Measurements from ENCODE around the gene PLCB3.

Gene PLCB3

DNA sequence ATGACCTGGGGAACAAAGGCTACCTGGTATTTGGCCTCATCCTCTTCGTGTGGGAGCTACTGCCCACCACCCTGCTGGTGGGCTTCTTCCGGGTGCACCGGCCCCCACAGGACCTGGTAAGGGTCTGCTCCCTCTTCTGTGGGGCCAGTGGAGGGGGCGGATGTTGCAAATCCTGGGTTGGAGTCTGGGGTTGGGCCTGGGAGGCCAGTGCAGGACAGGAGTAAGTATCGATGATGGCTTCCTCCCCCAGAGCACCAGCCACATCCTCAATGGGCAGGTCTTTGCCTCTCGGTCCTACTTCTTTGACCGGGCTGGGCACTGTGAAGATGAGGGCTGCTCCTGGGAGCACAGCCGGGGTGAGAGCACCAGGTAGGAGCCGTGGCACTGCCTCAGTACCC lies 37.0 kb downstream of the PLCB3 start:
- DNase-seq (ENCODE audit: low spot score): no peak

DNA sequence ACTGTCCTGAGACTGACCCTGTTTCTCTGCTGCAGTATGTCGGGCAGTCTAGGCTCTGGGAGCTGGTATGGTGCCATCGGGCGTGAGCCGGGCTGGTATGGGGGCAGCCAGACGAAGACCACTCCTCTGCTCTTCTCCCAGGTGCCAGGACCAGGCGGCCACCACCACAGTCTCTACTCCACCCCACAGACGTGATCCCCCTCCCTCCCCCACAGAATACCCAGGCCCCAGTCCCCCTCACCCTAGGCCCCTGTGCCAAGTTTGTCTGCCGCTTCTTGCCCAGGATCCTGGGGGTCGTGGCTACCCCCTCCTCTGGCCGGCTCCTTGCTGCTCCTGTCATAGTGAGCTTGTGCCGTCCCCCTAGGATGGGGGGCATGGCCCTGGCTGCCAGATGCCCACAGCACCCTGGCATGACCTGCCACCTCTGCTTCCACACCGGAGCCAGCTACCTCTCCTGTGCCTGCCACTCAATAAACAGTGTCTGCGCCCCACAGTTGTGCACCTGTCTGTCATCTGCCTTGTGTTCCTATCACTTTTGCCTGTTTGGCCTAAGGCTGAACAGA lies 37.8 kb downstream of the PLCB3 start:
- DNase-seq (ENCODE audit: low spot score): no peak

DNA sequence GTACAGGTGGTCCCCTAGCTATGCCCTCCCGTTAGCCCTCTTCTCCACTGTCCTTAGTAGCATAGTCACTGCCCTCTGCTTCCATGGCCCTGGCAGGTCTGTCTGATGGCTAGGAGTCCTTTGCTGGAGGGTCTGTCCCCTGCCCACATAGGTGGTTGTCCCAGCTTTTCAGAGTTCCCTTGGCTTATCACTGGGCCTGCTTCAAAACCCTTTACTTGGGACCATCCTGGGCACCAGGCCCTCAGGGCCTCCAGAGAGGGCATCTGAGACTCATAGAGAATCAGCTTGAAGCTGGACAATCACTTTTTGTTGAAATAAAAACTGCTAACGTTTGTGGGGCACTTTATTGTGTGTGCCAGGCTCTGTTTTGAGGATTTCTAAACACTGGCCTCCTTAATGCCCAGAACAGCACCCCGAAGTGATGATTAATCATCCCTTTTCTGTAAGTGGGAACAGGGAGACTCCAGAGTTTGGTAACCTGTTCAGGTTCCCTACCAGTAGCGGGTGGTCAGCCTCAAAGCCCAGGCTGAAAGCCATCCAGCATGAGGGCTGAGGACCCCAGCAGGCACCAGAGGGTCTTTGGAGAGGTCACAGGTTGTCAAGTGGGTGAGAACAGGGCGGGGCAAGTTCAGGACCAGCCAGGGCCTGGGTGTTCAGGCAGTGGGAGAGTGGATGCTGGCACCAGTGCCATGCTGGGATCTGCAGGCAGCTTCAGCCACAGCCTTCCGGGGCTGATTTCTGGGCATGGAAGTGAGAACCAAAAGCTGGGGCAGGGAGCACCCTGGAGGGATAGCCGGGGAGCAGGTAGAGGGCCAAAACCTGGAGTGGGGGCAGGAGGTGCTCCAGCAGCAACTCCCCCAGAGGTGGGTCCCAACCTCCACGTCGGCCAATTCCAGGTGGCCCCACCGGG lies 39.3 kb downstream of the PLCB3 start:
- DNase-seq (ENCODE audit: low spot score): no peak

DNA sequence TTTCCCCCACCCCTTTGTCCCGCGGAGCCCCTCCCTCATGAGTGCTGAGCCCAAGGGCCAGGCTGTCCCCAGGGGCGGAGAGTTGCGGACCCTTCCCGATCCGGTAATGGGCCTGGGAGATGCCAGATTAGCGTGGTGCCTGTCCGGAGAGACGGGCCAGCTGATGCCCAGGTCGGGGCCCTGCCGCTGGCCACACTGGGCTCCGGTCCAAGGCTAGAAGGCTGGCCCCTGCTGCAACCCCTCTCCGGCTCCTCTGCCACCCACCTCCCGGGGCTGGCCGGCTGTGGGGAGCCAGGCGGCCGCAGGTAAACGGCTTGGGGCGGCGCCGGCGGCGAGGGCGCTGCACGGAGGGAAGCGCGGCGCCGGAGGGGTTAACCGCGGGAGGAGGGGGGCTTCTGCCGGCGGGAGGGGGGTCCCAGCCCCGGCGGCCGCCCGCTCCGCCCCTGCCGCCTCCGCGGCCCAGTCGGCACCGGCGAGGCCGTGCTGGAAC lies 40.0 kb downstream of the PLCB3 start, which contains the start of gene KCNK4:
KCNK4 (plus strand) TSS at position 41 of the 490 bp plus-strand sequence. CDS start 1,717 bp downstream, outside the sequence.
- no peak for DNase-seq (ENCODE audit: low spot score)

DNA sequence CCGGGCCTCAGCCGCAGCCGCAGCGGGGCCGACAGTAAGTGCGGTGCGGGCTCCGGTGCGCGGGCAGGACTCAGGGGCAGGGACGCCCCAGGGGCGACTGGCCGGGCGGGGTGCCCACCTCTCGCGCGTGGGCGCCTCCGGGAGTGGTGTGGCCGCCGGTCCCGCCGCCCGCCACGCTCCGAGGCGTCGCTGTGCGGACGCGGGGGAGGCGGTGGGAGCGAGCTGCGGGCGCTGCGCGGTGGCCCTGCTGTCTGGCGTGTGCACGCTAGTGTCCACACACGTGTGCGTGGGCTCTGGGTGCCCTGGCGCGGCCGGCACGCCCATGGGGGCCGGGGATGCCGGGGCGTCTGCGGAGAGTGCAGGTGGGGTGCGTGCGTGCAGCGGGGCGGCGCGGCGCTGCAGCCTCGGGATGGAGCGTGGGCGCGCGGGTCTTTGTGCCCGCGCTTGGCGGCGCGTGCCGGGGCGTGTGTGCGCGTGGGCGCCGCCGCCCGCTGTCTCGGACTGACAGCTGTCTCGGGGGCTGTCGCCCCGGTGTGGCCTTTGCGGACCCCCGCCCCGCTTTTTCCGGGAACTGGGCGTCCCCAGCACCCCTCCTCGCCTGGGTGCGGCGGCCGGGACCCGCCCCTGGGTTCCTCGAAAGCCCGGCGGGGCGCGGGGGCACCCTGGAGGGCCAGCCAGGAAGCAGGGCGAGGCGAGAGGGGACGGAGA lies 40.6 kb downstream of the PLCB3 start:
- DNase-seq (ENCODE audit: low spot score): no peak

DNA sequence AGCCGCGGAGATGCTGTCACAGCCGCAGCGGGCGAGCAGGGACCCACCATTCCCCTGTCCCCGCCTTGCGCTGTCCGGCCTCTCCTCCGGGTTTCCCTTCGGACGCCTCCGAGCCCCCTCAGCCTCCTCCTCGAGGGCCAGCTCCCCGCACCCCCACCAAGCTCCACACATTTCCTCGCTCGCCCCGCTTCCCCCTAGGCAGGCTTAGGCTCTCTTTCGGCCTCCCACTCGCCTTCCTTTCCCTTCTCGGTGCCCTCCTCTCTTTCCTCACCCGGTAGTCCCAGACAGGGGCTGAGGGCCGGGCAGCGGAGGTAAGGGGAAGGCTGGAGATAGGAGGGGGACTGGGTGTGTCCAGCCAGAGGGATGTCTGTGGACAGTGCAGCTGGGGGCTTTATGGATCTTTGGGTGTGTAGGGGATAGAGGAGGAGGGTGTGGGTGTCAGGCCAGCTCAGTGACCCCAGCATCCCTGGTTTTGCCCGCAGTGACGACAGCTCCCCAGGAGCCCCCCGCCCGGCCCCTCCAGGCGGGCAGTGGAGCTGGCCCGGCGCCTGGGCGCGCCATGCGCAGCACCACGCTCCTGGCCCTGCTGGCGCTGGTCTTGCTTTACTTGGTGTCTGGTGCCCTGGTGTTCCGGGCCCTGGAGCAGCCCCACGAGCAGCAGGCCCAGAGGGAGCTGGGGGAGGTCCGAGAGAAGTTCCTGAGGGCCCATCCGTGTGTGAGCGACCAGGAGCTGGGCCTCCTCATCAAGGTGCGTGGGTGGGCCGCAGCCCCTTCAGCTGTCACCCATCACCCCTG lies 41.3 kb downstream of the PLCB3 start:
- no peak for DNase-seq (ENCODE audit: low spot score)

DNA sequence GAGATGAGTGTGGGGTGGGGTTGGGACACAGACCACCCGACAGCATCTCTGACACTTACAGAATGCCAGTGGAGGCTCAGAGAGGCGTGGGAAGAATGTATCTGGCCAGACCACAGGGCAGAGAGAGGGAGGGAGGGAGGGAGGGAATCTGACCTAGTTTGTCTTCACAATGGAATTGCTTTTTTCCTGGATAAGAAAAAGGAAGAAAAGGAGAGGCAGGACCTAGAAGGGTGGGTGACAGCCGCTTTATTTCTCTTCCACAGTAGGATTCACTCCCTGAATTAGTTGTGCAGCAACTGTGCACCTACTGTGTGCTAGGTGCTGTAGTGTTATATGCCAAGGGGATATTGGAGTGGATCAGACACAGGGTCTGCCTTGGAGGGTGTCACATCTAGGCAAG lies 43.4 kb downstream of the PLCB3 start:
- peak; percentile 63 for DNase-seq (ENCODE audit: low spot score)

DNA sequence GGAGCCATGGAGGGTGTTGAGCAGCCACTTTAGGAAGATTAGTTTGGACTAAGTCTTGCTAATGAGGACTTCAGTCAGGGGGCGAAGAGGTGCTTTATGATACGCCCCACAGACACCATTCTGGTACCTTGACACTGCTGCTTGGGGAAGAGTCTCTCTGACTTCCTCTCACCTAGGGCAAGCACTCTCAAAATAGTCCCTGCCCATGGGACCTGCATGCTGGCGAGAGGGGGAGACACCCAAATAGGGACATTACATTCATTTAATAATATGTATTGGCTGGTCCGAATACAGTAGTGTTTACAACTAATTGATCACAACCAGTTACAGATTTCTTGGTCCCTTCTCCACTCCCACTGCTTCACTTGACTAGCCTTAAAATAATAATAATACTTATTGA lies 44.4 kb downstream of the PLCB3 start:
- DNase-seq (ENCODE audit: low spot score): no peak

DNA sequence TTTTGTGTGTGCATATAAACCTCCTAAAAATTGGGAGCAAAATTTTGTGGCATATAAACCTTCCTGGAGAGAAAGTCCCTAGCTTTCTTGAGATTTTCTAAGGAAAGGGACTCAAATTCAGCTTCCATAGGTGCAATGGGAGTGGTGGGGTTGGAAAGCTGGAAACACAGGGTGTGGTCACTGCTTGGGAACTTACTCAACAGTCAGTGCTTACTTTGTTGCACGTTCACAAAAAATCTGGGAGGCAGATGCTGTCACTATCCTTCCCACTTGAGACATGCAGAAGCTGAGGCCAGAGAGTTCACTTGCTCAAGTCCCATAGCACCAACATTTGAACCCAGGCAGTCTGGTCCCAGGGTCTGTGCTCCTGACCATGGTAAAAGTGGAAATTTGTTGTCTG lies 44.9 kb downstream of the PLCB3 start:
- no peak for DNase-seq (ENCODE audit: low spot score)

DNA sequence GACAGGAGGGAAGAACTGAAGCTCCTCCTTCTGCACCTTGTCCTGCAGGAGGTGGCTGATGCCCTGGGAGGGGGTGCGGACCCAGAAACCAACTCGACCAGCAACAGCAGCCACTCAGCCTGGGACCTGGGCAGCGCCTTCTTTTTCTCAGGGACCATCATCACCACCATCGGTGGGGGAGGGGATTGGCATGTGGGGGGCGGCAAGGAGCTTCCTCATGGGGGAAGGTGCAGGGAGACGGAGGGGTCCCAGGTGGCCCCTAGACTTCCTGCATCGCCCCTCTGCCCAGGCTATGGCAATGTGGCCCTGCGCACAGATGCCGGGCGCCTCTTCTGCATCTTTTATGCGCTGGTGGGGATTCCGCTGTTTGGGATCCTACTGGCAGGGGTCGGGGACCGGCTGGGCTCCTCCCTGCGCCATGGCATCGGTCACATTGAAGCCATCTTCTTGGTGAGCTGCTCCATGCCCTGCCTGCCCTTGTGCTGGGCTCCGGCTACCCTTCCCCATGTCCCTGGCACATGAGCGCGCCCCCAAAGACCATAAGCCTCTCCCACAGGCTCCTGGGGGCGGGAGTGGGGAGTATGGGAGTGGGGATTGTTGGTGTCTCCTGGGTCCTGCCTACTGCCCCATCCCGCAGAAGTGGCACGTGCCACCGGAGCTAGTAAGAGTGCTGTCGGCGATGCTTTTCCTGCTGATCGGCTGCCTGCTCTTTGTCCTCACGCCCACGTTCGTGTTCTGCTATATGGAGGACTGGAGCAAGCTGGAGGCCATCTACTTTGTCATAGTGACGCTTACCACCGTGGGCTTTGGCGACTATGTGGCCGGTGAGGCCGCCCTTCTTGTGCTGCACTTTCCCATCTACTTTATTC lies 45.7 kb downstream of the PLCB3 start:
- DNase-seq (ENCODE audit: low spot score): no peak

DNA sequence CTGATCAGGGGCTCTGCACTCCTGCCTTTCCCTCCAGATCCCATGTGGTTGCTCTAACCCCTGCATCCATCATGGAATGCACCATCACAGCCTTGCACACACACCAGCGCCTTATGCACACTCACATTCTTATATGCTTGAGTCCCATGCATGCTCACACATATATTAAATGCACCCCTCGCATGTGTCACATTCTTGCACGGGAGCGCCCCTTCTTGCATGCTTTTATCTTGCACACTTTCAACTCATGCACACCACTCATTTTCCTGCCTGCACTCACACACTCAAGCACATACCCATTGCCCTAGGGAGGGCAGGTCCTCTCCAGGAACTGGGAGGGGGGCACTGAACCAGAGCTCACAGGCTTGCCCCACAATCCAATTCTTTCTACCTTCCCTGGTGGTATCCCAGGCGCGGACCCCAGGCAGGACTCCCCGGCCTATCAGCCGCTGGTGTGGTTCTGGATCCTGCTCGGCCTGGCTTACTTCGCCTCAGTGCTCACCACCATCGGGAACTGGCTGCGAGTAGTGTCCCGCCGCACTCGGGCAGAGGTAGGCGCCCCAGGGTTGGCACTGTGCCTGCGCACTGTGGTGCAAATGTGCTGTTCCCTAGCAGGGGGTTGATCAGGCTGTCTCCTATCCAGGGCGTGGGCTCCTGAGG lies 46.5 kb downstream of the PLCB3 start:
- DNase-seq (ENCODE audit: low spot score): no peak

DNA sequence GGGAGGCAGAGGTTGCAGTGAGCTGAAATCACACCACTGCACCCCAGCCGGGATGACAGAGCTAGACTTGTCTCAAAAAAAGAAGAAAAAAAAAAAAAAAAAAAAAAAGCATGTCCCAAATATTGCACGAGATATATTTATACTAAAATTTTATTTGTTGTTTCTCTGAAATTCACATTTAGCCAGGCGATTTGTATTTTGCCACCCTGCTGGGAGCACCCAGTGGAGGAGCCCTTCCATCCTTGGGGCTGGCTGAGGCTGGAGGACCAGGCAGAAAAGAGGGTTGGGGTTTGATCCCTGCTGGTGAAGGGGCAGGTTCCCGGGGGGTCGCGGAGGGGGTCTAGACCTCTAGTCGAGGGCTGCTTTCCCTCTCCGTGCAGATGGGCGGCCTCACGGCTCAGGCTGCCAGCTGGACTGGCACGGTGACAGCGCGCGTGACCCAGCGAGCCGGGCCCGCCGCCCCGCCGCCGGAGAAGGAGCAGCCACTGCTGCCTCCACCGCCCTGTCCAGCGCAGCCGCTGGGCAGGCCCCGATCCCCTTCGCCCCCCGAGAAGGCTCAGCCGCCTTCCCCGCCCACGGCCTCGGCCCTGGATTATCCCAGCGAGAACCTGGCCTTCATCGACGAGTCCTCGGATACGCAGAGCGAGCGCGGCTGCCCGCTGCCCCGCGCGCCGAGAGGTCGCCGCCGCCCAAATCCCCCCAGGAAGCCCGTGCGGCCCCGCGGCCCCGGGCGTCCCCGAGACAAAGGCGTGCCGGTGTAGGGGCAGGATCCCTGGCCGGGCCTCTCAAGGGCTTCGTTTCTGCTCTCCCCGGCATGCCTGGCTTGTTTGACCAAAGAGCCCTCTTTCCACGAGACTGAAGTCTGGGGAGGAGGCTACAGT lies 47.9 kb downstream of the PLCB3 start:
- no peak for DNase-seq (ENCODE audit: low spot score)

DNA sequence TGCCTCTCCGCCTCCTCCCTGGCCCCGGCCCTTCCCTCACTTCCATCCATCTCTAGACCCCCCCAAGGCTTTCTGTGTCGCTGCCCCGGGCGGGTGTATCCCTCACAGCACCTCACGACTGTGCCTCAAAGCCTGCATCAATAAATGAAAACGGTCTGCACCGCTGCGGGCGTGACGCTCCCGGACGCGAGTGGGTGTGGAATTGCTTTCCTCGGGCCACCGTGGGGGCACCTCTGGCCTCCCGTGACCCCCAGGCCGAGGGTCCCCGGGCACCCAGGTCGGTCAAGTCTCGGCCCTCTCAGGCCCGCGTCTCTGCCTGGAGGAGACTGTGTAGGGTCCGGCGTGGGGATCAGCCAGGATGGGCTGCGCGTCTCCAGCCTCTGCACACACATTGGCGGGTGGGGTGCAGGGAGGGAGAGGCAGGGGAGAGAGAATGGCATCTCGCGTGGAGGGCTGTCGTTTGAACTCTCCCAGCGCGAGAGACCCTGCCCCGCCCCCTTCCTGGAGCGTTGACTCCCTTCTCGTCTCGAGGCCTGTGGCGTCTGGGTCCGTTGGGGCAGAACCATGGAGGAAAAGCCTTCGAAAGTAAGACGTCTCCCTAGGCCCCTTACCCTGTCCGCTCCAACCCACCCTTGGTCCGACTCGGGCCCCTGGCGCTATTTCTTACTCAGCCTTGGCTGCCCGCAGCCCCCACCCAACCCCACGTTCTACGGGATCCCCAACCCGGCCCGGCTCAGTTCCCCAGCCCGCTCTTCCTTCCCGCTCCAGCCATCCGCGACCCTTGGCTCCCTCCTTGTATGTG lies 48.7 kb downstream of the PLCB3 start, which contains the start of gene CATSPERZ:
CATSPERZ (plus strand) TSS at position 512 of the 802 bp plus-strand sequence; CDS start at position 565, 53 bp downstream.
- DNase-seq (ENCODE audit: low spot score): no peak

DNA sequence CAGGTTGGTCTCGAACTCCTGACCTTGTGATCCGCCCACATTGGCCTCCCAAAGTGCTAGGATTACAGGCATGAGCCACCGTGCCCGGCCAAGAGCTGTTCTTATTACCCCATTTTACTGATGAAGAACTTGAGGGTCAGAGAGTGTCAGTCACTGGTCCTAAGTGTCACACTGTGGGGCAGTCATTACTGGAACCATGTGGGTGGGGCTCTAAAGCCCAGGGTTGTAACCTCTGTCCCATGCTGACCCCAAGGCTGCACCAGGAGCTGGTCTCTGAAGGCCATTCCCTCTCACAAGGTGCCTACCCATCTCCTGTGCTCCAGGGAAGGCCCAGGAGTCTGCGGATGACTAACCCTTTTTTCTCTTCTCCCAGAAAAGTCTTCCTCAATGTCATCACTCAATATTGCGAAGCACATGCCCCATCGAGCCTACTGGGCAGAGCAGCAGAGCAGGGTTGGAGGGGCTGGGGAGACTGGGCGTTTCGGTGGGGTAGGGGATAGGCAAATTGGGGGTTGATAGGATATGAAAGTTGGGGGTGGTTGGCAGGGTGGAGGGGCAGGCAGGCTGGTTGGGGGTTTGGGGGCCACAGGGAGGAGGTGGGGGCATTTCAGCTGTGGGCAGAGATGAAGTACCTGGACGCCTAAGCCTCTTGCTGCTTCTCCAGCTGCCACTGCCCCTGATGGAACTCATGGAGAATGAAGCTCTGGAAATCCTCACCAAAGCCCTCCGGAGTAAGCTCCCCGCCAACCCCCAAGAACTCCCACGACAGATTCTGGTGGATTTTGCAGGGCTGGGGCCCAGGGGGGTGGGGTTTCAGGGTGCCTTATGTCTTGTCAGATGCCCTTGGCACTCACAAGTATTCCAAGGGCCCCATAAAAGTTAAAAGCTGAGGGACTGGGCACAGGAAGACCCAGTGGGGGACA lies 52.0 kb downstream of the PLCB3 start:
- DNase-seq (ENCODE audit: low spot score): no peak

DNA sequence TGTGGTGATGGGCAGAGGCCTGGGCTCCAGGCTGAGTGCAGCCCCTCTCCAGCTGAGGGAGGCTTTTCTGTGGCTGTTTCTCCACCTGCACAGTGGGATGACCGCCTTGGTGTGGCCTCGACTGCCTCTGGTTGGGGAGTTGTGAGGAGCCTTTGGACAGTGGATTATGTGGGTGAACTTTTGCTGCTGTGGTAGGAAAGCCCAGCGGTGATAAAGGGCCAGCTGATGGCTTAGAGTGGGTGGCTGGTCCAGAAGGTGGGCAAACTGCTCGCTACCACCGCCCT lies 52.6 kb downstream of the PLCB3 start:
- DNase-seq (ENCODE audit: low spot score): no peak

DNA sequence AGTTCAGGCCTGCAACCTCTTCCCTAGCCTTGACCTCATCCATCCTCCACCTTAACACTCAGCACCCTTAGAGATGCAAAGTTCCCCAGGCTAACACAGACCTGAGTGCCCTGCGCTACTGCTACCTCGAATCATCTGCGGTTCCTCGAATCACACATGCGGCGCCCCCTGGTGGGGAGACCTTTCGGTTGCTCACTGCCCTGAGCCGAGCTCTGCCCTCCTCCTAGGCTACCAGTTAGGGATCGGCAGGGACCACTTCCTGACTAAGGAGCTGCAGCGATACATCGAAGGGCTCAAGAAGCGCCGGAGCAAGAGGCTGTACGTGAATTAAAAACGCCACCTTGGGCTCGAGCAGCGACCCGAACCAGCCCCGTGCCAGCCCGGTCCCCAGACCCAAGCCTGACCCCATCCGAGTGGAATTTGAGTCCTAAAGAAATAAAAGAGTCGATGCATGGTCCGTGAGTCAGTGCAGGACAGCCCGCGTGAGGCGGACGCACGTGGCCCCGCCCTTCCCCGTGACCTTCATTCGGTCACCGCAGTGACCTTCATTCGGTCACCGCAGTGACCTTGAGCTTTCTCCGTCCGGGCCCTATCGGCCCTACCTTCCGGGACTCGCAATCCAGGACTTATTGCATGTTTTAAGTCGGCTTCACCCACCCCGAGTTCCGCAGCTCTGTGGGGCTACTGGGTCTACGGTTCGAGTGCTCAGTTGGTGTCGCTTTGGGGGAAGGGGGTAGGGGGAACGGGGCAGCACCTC lies 53.2 kb downstream of the PLCB3 start:
- peak; percentile 95 for DNase-seq (ENCODE audit: low spot score)
